ENCODE results near the gene ZNF217.
"Not testable (repeated sequence)": the region's sequence is repeated elsewhere in the genome, so short reads cannot be mapped to it uniquely, and the experiment has no call there.

ZNF217 gene

GRCh38 chr20:53567379-53567917 lies 26.2 kb downstream of the ZNF217 start:
- DNase-seq (ENCODE audit: low read depth): no peak

- DNase-seq (ENCODE audit: low read depth): not testable (repeated sequence)
Observed at GRCh38 chr20:53566623-53567022, 27.0 kb downstream of the ZNF217 start.

- no peak for DNase-seq (ENCODE audit: low read depth)
Observed at GRCh38 chr20:53565254-53565653, 28.4 kb downstream of the ZNF217 start.

GRCh38 chr20:53562104-53562764 lies 31.4 kb downstream of the ZNF217 start:
- DNase-seq (ENCODE audit: low read depth): not testable (repeated sequence)

- DNase-seq (ENCODE audit: low read depth): no peak
Observed at GRCh38 chr20:53561505-53561904, 32.1 kb downstream of the ZNF217 start.

- DNase-seq (ENCODE audit: low read depth): no peak
Observed at GRCh38 chr20:53559816-53560215, 33.8 kb downstream of the ZNF217 start.

GRCh38 chr20:53557130-53557529 lies 36.5 kb downstream of the ZNF217 start:
- no peak for DNase-seq (ENCODE audit: low read depth)

GRCh38 chr20:53556267-53556897 lies 37.3 kb downstream of the ZNF217 start:
- no peak for DNase-seq (ENCODE audit: low read depth)

- DNase-seq (ENCODE audit: low read depth): no peak
Observed at GRCh38 chr20:53555816-53556215, 37.8 kb downstream of the ZNF217 start.

GRCh38 chr20:53555081-53555480 lies 38.6 kb downstream of the ZNF217 start:
- no peak for DNase-seq (ENCODE audit: low read depth)

GRCh38 chr20:53552572-53552893 lies 41.1 kb downstream of the ZNF217 start:
- DNase-seq (ENCODE audit: low read depth): not testable (repeated sequence)

GRCh38 chr20:53551719-53552571 lies 41.7 kb downstream of the ZNF217 start:
- not testable (repeated sequence) for DNase-seq (ENCODE audit: low read depth)

- no peak for DNase-seq (ENCODE audit: low read depth)
Observed at GRCh38 chr20:53550280-53551187, 43.1 kb downstream of the ZNF217 start.

GRCh38 chr20:53547664-53548239 lies 45.9 kb downstream of the ZNF217 start:
- DNase-seq (ENCODE audit: low read depth): no peak

GRCh38 chr20:53539516-53539915 lies 54.1 kb downstream of the ZNF217 start:
- no peak for DNase-seq (ENCODE audit: low read depth)

- DNase-seq (ENCODE audit: low read depth): not testable (repeated sequence)
Observed at GRCh38 chr20:53536382-53536781, 57.3 kb downstream of the ZNF217 start.

- no peak for DNase-seq (ENCODE audit: low read depth)
Observed at GRCh38 chr20:53535878-53536277, 57.8 kb downstream of the ZNF217 start.

GRCh38 chr20:53534037-53534436 lies 59.6 kb downstream of the ZNF217 start:
- DNase-seq (ENCODE audit: low read depth): no peak

- no peak for DNase-seq (ENCODE audit: low read depth)
Observed at GRCh38 chr20:53533500-53533899, 60.1 kb downstream of the ZNF217 start.

- DNase-seq (ENCODE audit: low read depth): not testable (repeated sequence)
Observed at GRCh38 chr20:53532654-53533312, 60.9 kb downstream of the ZNF217 start.

GRCh38 chr20:53530440-53530839 lies 63.2 kb downstream of the ZNF217 start:
- no peak for DNase-seq (ENCODE audit: low read depth)
